Lung (tissue), 12 donors: ENCODE measurements around the gene CCN5. TPM values are rescaled to one million over a fixed set of nuclear protein-coding genes. Genes with fewer than 3 reads are reported as not detected.
A peak's percentile ranks its signal among the peaks of the same experiment; 100 is the strongest.

Experiments used
- ATAC-seq: fragments of 200-7000 bp; cut with Tn5 transposase; one replicate; pipeline ENCODE4 v1.9.1; 2020; ENCODE audit warnings: moderate number of reproducible peaks; ENCODE audit not compliant: insufficient read depth, low FRiP score
- DNase-seq, 3 donors: peaks; one replicate each; pipeline ENCODE4 v3.0.0-alpha.2; 2013 to 2017
- H3K27ac ChIP-seq, 2 donors: one replicate each; pipeline ENCODE4 v1.5.1; 2013; ENCODE audit warnings: mild to moderate bottlenecking in 2 of 2, moderate library complexity in 2 of 2, control low read depth in 1 of 2, inconsistent platforms in 1 of 2, low read depth in 1 of 2, low read length in 1 of 2
- H3K27me3 ChIP-seq, 3 donors: one replicate each; pipeline ENCODE4 v1.5.1; 2013; ENCODE audit warnings: low read length in 2 of 3; ENCODE audit not compliant: control insufficient read depth in 3 of 3, insufficient read depth in 3 of 3
- H3K36me3 ChIP-seq, 4 donors: one replicate each; pipeline ENCODE4 v1.5.1; 2013; ENCODE audit warnings: low read length in 4 of 4, mild to moderate bottlenecking in 1 of 4, moderate library complexity in 1 of 4; ENCODE audit not compliant: control insufficient read depth in 4 of 4, insufficient read depth in 4 of 4
- H3K4me1 ChIP-seq, 5 donors: one replicate each; pipeline ENCODE4 v1.5.1; 2013; ENCODE audit warnings: low read length in 5 of 5, mild to moderate bottlenecking in 2 of 5, moderate library complexity in 1 of 5; ENCODE audit not compliant: control insufficient read depth in 5 of 5, insufficient read depth in 5 of 5
- H3K4me3 ChIP-seq: one replicate; pipeline ENCODE4 v1.5.1; 2013; ENCODE audit warnings: mild to moderate bottlenecking, control low read depth, moderate library complexity
- H3K9ac ChIP-seq, 2 donors: one replicate each; pipeline ENCODE4 v1.5.1; 2013; ENCODE audit warnings: low read length in 2 of 2, control low read depth in 1 of 2; ENCODE audit not compliant: insufficient read depth in 1 of 2
- H3K9me3 ChIP-seq, 4 donors: one replicate each; pipeline ENCODE4 v1.5.1; 2013; ENCODE audit warnings: low read length in 3 of 4, mild to moderate bottlenecking in 1 of 4, moderate library complexity in 1 of 4; ENCODE audit not compliant: control insufficient read depth in 4 of 4, insufficient read depth in 3 of 4
- CTCF ChIP-seq: IDR thresholded peaks from 2 replicates; pipeline ENCODE4 v1.5.1; 2012; ENCODE audit warnings: mild to moderate bottlenecking; ENCODE audit errors: control extremely low read depth, extremely low read depth
- WGBS, 2 donors: extraction: QIAGEN DNeasy Blood & Tissue Kit; methylation state at CpG; one replicate each; pipeline ENCODE4 v1.1.7; 2013; 5-methylcytosine and 5-hydroxymethylcytosine counted together
- polyA plus RNA-seq, 2 donors: library from polyadenylated mRNA; stranded (reverse); fragments of 200-250 nt; gene quantifications; one replicate each; pipeline ENCODE4 v1.2.1, GENCODE V29; 2013
- total RNA-seq, 2 donors: library from RNA; depleted of rRNA in 1 of 2; stranded (reverse); fragments of >200 nt in 1 of 2; gene quantifications; one replicate each; pipeline ENCODE4 v1.2.1, GENCODE V29; 2014 to 2021
- donor health status: control.
- donor health status: control.
- donor health status: Bipolar disorder and iron deficiency.
- donor health status: healthy.
- donor health status: DM: yes; HTN: yes; CAD: no.

The CCN5 gene
- total and polyA plus RNA-seq, 4 donors: 0.23 to 92.1 (median 34.4) TPM

GRCh38 chr20:44733341-44734069 lies 18.3 kb downstream of the CCN5 start:
- peak; percentile 59 for ATAC-seq
- TF ChIP-seq CTCF: peak; percentile 67
- WGBS, 2 donors: 29 to 33% methylated on average over 7 of the region's 7 CpGs
- no peak overlapping the region for H3K27ac ChIP-seq
- DNase-seq: peak; percentile 76 to 81 (median 77)
- no peaks in the 10 kb centered on the region for H3K9me3 ChIP-seq
- H3K4me3 ChIP-seq: no peak overlapping the region
- H3K9ac ChIP-seq: no peak overlapping the region
- peaks cover 0 to 7% (median 4%) of the 10 kb centered on the region in 5 donors for H3K4me1 ChIP-seq
- no peaks in the 10 kb centered on the region for H3K27me3 ChIP-seq
- H3K36me3 ChIP-seq: no peaks in the 10 kb centered on the region

DNA sequence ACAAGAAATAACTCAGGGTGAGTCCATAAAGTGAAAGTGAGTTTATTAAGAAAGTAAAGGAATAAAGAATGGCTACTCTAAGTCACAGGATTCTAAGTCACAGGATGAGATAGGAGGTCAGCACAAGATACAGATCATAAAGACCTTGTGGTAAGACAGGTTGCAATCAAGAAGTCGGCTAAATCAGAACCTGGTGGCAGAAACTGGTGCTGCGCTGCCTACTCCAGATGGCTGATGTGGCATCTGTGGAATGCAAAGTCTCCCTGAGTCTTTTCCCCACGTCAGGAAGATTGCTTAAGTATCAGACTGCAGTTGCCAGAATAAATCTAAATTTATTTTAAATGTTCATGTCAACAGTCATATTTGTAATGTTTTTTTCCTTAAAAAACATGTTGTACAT lies 19.8 kb downstream of the CCN5 start:
- Histone ChIP-seq H3K4me1 (peaks cover 0 to 10% (median 2%) of the 10 kb centered on the region in 5 donors), H3K9me3 (no peaks in the 10 kb centered on the region), H3K36me3 (no peaks in the 10 kb centered on the region), H3K27me3 (no peaks in the 10 kb centered on the region), H3K27ac (no peak overlapping the region), H3K9ac (no peak overlapping the region), H3K4me3 (no peak overlapping the region)
- ATAC-seq (no peak), DNase-seq (no peak)
- 51 to 82% methylated on average over 3 of the region's 3 CpGs for WGBS, 2 donors
- no peak for TF ChIP-seq CTCF

DNA sequence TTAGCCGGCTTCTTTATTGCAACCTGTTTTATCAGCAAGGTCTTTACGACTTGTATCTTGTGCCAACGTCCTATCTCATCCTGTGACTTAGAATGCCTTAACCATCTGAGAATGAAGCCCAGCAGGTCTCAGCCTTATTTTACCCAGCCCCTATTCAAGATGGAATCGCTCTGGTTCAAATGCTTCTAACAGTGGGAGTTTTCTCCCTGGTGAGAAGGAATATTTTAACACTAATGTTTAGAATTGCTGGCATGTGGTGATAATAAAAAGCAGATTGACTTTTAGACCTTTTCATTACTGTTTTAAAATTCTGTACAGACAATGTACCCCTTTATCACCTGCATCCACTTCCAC lies 20.6 kb downstream of the CCN5 start:
- 96% methylated on average over 4 of the region's 4 CpGs for WGBS, 2 donors

More for the DNA sequence above, 20.6 kb downstream of the CCN5 start:
- H3K4me3 ChIP-seq: no peak overlapping the region
- no peaks in the 10 kb centered on the region for H3K27me3 ChIP-seq
- no peak for ATAC-seq
- no peaks in the 10 kb centered on the region for H3K36me3 ChIP-seq
- no peak overlapping the region for H3K27ac ChIP-seq
- no peak for DNase-seq
- TF ChIP-seq CTCF: no peak
- no peak overlapping the region for H3K9ac ChIP-seq
- peaks cover 0 to 15% (median 2%) of the 10 kb centered on the region in 5 donors for H3K4me1 ChIP-seq
- H3K9me3 ChIP-seq: no peaks in the 10 kb centered on the region
